GM18519 (cell line): ENCODE data around the gene GABARAPL2.
"Not testable (repeated sequence)": the region's sequence is repeated elsewhere in the genome, so short reads cannot be mapped to it uniquely, and the experiment has no call there.

Source experiments
- ATAC-seq: cut with Tn5 transposase; IDR thresholded peaks from one replicate; pipeline ENCODE4 v1.9.1; 2021; ENCODE audit warnings: mild to moderate bottlenecking, moderate library complexity; ENCODE audit not compliant: unreplicated experiment, low FRiP score

GABARAPL2 gene

GRCh38 chr16:75566040-75566757 is at the start of gene GABARAPL2:
Gene GABARAPL2, plus strand, starts transcription at chr16:75566379. Its CDS starts 108 bp downstream, at chr16:75566487.
- ATAC-seq, result peak; percentile 47

GRCh38 chr16:75519175-75519574 is 47.0 kb upstream of the GABARAPL2 start:
- ATAC-seq, result no peak

- ATAC-seq, result no peak
Measured at GRCh38 chr16:75526032-75526790, 40.0 kb upstream of the GABARAPL2 start.

- no peak for ATAC-seq
Measured at GRCh38 chr16:75527825-75528299, 38.3 kb upstream of the GABARAPL2 start.

- ATAC-seq, result no peak
Measured at GRCh38 chr16:75529056-75529905, 36.9 kb upstream of the GABARAPL2 start.

GRCh38 chr16:75529959-75530358 is 36.2 kb upstream of the GABARAPL2 start:
- ATAC-seq, result no peak

- no peak for ATAC-seq
Measured at GRCh38 chr16:75532142-75532765, 33.9 kb upstream of the GABARAPL2 start.

- no peak for ATAC-seq
Measured at GRCh38 chr16:75532791-75533190, 33.4 kb upstream of the GABARAPL2 start.

- no peak for ATAC-seq
Measured at GRCh38 chr16:75534560-75535205, 31.5 kb upstream of the GABARAPL2 start.

- ATAC-seq, result no peak
Measured at GRCh38 chr16:75535211-75535843, 30.9 kb upstream of the GABARAPL2 start.

GRCh38 chr16:75535901-75536300 is 30.3 kb upstream of the GABARAPL2 start, which contains the start of gene CHST5:
Gene CHST5, minus strand, starts transcription at chr16:75536108. Its CDS starts 5,724 bp downstream, at chr16:75530384.
- no peak for ATAC-seq

- no peak for ATAC-seq
Measured at GRCh38 chr16:75537776-75538175, 28.4 kb upstream of the GABARAPL2 start.

- ATAC-seq, result not testable (repeated sequence)
Measured at GRCh38 chr16:75538882-75539565, 27.2 kb upstream of the GABARAPL2 start.

- no peak for ATAC-seq
Measured at GRCh38 chr16:75541236-75541635, 24.9 kb upstream of the GABARAPL2 start.

GRCh38 chr16:75542462-75542861 is 23.7 kb upstream of the GABARAPL2 start:
- not testable (repeated sequence) for ATAC-seq

GRCh38 chr16:75545879-75546278 is 20.3 kb upstream of the GABARAPL2 start:
- ATAC-seq, result not testable (repeated sequence)

GRCh38 chr16:75546293-75546692 is 19.9 kb upstream of the GABARAPL2 start:
- ATAC-seq, result no peak

- not testable (repeated sequence) for ATAC-seq
Measured at GRCh38 chr16:75548456-75548855, 17.7 kb upstream of the GABARAPL2 start.
